Stimulated activated CD4-positive, alpha-beta T cell treated with anti-CD3 and anti-CD28 coated beads, Interleukin-12 subunit alpha, Interleukin-12 subunit beta, amount 100 ng/mL, for 4 hours (primary cell): ENCODE measurements around the gene RPS6KB2.
"Not testable (repeated sequence)": the region's sequence is repeated elsewhere in the genome, so short reads cannot be mapped to it uniquely, and the experiment has no call there.

Experiments used
- DNase-seq: peaks from one replicate; pipeline ENCODE4 v3.0.0-alpha.2; 2020

The RPS6KB2 gene

DNA sequence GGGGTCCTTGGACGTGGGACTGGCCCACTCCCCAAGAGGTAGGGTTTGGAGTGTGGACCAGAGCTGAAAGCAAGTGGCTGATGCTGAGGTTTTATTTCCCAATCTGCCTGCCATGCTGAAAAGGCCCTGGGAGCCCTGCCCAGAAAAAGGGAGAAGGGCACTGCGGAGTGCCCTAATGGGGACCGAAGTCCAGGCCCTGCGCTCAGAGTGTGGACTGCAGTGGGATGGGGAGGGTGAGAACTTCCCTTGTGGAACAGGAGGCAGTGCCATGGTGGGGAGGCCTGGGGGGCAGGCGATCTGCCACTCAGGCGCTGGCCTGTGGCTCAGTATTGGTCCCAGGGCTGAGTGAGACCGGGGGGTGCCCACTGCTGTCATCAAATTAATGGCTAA is 19.9 kb downstream of the RPS6KB2 start:
- no peak for DNase-seq

DNA sequence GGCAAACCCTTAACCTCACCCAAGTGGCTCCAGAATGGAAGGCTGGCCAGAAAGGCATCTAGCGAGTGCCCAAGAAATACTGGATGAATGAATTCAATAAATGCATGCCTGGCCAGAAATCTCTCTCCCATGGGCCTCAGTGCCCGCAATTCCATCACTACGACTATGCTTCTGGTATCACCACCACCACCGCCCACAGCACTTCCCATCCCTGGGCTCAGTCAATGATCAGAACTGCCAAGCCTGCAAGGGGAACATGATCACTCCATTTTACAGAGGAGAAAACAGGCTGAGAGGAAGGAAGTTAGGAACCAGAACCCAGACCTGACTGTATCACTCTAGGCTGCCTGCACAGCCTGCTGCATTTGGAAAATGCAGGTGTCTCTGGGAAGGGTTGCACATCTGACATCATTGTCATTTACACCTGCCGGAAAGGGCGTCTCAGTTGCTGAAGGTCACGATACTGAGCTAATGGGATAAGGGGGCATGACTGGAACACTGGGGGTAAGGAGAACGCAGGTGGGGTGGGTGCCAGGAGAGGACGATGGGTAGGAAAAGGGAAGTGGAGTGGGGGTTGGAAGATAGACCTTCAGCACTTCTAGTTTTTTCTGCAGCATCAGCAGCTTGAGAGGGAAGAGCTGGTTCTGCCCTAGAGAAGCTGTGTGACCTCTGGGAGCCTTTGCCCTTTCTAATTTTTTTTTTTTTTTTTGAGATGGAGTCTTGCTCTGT is 21.0 kb downstream of the RPS6KB2 start:
- no peak for DNase-seq

DNA sequence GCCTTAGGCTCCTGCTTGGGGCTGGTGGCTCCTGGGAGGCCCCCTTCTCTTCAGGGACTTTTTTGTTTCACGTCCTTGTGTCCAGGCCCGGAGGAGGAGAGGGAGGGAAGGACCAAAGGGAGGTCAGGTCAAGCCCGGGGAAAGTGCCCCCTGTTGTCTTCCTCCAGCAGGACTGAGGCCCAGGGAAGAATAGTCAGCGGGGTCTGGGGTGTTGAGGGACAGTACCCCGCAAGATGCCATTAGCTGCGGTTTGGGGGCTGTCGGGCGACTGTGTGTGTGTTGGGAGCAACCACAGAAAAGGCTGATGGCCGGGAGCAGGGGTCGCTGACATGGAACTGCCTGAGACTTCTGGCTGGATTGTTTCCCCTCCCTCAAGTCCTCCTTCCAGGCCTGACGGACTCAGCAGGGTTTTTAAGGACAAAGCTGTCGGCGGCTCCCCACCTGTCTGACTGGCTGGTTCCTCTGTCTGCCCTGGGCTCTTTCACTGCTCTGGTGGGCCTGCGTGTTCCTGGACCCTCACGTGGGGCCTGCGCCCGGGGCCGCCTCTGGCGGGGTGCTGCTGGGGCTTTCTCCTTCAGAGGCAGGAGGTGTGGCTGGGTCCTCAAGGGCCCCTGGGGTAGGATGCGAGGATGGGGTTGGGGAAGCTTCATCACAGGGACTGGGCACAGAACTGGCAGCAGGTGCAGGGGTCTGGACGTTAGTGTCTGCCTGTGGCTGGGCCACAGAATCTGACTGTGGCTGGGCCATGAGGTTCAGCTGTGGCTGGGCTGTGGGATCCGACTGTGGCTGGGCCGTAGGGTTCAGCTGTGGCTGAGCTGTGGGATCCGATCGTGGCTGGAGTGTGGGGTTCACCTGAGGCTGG is 22.7 kb downstream of the RPS6KB2 start:
- no peak for DNase-seq

DNA sequence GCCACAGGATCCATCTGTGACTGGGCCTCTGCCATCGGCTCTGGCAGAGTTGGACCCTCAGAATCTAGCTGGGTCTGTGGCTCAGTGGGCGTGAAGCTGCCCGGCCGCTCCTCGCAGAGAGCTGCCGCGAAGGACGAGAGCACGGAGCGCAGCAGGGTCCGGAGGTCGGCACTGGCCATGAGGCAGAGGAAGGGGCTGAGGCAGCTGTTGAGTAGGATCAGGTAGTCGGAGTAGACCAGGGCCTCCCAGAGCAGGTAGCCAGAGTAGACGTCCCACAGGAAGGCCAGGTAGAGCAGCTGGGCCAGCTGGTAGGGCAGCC is 23.3 kb downstream of the RPS6KB2 start:
- no peak for DNase-seq

DNA sequence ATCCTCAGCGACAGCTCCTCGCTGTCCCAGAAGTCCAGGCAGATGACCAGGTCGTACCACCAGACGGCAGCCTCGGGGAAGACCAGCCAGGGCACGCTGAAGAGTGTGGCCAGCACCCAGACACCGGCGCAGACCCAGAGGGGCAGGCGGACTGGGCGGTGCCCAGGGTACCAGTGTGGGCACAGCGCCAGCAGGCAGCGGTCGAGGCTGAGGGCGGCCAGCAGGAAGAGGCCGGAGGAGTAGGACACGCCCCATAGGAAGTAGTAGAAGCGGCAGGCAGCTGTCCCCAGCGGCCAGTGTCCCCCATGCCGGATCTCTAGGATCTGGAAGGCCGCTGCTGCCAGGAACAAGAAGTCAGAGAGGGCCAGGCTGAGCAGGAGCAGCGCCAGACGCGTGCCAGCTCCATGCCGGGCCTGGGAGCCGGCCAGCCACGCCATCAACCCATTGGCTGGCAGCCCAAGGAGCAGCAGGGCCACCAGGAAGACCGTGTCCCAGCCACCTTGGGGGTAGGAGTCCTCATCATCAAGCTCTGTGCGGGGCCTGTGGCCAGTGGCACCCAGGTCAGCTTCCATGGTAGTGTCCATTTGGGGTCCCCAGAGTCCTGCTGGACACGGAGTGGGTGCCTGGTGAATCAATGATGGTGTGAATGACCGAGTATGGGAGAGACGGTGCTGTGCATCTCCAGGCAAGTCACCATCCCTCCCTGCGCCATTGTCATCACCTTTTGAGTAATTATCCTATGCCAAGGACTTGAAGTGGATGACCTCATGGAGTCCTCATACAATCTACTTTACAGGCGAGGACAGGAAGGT is 24.1 kb downstream of the RPS6KB2 start, which contains the start of gene GPR152:
Gene GPR152, minus strand, starts transcription at position 589 of the 812 bp plus-strand sequence. Its CDS starts 5 bp downstream, at position 584.
- no peak for DNase-seq

DNA sequence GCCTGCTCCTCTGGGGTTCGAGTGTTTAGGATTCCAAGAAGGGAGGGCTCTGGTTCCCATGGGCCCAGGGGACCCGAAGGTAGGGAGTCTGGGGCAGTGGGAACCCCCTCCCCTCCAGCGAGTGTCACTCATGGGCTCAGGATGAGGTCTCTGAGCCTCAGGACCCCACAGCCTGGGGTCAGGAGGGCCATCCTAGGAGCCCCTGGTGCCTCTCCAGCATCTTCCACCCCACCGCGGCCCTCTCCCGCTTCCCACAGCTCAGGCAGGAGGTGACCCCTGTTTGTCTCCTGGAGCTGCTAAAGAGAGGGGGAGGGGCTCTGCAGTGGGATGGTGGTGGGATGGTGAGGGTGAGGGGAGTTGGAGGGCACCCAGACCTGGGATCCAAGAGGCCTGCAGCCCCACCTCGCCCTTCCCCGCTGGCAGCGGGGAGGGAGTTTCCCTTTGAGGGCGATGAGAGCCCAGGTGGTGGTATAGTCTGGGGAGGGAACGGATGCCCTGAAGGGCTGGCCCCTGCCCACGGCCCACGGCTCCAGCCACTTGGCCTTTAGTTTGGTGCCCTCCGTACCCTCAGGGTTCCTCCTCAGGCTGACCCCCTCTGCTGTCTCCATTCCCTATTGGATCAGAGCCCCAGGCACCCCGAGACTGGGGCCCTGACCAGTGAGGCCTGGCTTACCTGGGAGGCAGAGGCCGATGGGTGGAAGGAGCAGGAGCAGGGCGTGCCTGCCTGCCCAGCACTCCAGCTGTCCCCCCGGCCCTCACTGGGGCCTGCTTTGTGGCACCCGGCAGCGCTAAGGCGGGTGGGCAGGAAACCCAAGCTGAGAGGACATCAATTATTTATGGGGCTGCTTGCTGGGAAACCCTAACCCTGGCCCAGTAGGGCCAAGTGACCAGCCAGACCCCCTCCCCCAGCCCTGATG is 25.8 kb downstream of the RPS6KB2 start:
- DNase-seq: no peak

DNA sequence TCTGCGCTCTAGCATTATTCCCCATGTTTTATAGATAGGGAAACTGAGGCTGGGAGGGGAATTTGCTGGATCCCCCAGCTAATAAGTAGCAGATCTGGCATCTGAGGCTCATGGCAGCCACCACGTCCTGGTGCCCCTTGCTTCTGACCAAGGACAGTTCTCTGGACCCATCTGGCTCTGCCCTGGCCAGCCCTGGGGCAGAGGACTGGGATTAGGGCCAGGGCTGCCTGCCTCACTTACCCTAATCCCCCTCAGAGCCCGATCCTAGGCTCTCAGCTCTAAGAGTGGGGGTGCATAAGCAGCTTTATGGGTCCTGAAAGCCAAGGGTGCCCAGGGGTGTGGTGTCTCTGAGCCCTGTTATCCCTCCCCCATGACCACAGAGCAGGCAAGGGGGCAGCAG is 26.8 kb downstream of the RPS6KB2 start, which contains the start of gene CABP4:
Gene CABP4, plus strand, starts transcription at position 301 of the 400 bp plus-strand sequence. Its CDS starts 70 bp downstream, at position 371.
- no peak for DNase-seq

DNA sequence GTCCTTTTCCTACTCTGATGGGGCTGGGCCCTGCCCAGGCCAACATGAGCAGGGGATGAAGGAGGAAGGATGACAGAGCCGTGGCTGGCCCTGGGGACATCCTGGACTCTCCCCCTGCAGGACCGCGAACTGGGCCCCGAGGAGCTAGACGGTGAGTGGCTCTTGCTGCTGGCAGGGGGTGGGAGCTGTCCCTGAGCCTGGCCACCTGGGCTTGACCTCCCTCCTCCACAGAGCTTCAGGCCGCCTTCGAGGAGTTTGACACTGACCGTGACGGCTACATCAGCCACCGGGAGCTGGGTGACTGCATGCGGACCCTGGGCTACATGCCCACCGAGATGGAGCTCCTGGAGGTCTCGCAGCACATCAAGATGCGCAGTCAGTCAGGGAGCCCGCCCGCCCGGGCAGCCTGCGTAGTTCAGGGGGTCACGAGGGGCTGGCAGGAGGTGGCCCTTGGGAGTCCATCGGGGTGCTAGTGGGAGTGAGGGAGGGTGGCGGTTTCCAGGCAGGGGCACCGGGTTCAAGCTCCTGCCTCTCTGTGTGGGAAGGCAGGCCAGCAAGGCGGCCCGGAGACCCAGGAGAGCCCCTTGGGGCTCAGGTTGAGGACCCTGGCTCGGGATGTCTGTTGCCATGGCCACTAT is 27.9 kb downstream of the RPS6KB2 start:
- DNase-seq: no peak

DNA sequence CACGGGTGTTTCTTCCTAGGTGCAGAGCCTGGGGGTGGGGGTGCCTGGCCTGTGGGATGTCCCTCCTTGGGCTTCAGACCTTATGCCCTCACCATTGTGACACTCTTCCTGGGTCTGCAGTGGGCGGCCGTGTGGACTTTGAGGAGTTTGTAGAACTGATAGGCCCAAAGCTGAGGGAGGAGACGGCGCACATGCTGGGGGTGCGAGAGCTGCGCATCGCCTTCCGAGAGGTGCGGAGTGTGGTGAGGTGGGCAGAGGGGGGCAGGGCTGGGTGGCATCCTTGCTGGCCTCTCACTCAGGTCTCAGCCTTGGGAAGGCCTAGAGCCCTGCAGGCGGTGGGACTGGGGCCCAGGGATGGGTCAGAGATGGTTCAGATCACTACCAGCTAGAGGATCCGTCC is 29.2 kb downstream of the RPS6KB2 start:
- no peak for DNase-seq

DNA sequence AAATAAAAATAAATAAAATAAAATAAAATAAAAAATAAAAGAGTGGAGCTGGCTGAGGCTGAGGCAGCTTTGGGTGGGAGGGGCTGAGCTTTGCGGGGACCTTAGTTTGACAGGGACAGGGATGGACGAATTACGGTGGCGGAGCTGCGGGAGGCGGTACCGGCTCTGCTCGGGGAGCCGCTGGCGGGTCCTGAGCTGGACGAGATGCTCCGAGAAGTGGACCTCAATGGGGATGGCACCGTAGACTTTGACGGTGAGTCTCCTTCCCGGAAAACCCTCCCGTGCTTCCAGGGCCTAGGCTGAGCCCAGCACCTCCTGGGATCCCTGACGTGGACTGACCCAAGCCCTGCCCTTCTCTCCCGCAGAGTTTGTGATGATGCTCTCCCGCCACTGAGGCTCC is 30.0 kb downstream of the RPS6KB2 start:
- DNase-seq: no peak

DNA sequence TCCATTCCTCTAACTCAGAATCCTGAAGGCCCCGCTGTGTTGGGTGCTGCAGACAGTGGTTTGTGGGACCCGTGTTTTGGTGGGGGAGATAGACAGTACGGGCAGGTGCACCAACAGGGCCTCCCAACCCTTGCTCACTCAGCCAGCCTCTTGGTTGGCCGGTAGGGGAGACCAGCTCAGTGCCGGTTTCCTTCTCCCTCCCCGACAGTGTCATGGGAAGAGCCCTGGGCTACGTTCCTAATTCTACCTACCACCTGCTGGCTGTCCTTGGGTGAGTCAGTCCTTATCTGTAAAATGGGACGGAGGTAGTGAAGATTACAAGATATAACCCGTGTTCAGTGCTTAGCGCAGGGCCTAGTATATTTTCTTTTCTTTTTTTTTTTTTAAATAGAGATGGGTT is 34.9 kb downstream of the RPS6KB2 start:
- DNase-seq: no peak

DNA sequence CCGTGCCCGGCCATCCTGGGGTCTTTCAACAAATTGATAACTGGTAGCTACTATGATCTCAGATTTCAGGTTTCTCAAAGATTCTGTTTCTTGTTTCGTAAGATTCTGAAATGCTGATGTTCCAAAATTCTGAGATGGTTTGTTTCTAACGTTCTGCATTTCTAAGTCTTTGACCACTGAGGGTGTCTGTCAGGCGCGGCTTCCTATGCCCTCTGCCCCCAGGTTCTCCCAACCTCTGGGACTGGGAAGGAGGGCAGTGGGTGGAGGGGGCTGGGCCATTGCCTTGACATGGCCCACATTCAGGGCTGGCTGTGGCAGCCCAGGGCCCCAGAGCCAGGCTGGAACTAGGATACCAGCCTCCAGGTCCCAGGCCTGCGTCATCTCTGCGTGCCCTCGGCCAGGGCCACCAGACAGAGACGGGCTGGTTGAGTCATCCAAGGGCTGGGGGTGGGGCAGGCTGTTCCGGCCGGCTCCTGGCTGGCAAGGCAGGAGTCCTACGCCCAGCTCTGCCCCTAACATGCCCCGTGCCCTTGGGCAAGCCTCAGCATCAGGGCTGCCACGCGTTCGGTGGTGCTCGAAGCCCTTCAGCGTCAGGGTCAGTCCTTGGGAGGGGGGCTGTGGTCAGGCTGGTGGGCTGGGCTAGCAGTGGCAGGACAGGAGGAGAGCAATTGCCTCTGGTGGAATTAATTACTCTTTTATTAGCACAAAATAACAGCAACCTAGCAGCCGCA is 35.6 kb downstream of the RPS6KB2 start:
- DNase-seq: no peak

DNA sequence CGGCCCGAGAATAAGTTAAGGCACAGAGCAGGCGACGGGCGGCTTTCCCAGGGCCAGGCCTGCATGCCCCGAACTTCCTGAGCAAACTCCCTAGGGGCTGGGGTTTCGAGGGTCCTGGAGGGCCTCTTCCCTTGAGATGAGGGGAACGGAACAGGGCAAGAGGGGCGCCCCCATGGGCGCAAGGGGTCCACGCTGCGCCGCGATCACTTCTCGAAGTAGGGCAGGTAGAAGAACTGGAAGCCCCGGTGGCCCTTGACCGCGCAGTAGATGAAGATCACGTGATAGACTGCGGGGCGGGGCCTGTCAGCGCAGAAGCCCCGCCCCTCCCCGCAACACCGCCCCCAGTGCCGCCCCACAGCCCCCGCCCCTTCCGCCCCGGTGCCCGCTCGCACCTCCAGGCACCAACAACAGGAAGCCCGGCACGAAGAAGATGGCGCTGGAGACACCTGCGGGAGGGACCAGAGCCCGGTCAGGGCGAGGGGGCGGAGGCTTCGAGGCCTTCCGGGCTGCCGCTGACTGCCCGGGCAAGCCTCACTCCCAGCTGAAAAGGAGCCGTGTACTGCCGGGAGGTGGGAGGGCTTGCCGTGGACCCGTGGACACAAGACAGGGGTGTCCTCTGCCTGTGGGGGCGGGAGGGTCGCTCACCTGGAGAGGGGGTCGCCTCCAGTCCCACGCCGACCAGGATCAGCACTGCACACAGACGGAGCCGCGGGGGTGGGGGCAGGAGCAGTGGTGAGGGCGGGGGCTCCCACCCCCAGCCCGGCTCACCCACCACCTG is 36.3 kb downstream of the RPS6KB2 start:
- DNase-seq: peak; percentile 89

DNA sequence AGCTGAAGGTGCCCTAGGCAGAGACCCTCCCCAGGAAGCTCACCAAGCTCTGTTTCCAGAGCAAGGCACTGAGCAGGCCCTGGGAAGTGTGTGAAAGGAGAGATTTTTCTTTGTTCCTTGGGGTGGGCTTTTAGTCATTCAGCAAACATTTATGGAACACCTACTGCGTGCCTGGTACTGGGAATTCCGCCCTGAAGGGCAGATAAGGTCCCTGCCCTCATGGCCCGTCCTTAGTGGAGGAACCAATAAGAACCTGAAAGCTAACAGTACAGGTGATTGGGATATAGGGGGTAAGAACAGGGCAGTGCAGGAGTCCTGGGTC is 36.9 kb downstream of the RPS6KB2 start:
- no peak for DNase-seq

DNA sequence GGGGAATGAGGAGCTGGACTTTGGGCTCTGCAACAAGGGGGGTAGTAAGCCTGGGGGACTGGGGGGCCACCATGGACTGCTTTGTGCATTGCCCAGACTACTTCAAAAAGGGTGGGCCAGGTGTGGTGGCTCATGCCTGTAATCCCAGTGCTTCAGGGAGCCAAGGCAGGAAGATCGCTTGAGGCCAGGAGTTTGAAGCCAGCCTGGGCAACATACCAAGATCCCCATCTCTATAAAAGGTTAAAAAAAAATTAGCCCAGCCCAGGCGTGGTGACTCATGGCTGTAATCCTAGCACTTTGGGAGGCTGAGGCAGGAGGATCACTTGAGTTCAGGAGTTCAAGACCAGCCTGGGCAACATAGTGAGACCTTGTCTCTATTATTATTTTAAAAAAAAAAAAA is 37.2 kb downstream of the RPS6KB2 start:
- DNase-seq: not testable (repeated sequence)

DNA sequence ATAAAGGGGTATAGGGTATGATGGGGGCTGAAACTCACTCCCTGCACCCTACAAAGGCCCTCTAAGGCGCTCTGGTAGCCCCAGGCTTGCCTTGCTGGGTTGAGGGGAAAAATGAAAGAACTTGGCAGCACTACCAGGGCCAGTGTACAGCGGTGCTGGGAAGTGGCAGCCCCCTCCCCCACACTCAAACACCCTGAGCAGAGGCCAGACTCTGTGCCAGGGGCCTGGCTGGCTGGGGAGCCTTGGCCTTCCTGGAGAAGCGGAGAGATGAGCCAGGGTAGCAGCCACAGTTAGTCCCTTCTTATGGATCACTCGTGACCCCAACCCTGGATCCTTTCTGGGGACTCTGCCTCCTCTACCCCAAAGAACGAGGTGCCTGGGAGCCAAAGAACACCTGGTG is 38.1 kb downstream of the RPS6KB2 start:
- no peak for DNase-seq

DNA sequence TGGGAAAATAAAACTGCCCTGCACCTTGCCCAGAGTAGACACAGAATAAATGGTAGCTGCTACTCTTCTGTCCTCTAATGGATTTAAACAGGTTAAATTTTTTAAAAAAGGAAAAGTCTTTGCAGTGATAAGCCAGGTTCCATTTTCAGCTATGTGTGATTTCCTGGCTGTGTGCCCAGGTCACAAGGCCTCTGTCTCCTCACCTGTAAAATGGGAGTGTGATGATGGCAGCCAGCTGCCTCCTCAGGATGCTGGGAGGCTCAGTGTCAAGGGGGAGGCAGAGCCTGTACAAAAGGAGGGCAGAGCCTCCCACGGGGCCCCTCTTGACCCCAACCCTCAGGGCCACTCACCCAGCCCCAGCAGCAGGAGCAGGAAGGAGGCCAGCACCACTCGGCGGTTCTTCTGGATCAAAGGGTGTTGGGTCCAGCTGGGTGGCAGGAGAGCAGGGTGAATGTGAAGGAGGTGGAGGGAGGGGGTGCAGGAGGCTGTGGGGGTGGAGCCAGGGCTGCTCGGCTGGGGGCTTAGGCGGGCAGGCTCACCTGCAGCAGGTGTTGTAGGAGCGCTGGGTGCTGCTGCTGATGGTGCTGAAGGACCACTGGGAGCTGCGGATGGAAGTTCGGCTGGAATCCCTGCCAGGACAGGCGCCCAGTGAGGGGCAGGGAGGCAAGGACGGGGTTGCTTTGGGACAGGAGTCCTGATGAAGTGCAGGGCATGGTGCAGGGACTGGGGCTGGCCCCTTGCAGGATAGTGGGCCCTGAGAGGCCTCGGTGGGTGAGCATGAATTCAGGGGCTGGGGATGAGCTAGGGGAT is 38.9 kb downstream of the RPS6KB2 start:
- DNase-seq: no peak

DNA sequence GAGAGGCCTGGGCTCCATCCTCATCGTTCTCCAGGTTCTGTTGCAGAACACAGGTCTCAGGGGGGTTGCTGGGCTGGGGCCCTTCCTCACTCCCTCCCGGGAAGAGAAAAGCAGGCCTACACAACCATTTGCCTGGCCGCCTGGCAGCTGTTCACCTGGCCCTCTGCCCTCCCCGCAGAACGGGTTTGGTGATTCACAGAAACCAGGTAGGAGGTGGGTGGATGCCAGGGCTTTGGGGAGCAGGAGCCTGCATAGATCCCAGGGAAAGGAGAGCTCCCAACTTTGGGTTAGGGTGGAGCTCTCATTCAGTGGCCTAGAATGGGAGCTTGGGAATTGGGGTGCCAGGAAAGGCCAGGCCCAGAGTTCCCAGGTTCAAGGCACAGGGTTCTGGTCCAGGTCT is 39.8 kb downstream of the RPS6KB2 start:
- DNase-seq: no peak

DNA sequence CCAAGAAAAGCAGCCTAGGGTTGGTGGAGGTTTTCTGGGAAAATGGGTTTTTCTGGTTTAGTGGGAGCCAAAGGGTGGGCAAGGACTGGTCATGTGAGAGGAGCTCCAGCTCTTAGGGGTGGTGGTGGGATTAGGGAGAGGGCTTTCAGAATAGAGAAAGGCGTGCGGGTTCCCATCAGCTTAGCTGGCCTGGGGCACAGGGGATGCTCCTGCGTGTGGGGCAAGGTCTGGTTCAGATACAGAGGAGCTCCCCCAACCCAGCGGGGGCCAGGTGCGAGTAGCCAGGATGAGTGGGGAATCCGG is 40.1 kb downstream of the RPS6KB2 start:
- no peak for DNase-seq
